ENCODE data around the gene DCP2.

Gene DCP2

DNA sequence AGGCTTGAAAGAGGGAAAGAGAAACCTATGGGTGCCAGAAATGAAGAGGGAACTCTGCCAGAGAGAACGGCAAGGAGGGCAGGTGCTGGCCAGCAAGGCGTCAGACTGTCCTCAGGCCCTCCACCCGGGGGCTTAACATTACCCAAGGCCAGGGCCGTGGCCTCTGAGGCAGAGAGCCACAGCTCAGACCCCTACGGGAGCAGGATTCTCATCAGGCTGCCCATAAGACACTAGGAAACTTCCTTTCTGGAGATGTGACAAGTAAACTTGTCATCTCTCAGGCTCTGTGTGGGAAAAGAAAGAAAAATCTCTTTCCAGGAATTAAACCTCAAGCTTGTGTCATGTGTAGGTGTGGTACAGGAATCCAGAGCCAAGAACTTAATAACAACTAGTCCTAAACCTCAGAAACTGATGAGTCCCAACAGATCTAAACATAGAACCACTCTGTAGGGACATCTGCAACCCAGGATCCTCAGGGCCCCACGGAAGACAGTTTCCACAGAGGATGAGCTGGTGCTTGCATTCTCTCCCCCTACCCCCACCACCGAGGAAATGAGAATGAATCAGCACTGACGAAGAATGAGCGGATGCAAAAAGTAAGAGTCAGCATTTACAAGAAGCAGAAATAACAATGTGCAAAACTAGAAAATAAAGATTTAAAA lies 74.3 kb downstream of the DCP2 start:
- Histone ChIP-seq H3K4me1 (ENCODE audit: insufficient read depth, low read length) (no peaks in the 10 kb centered on the region), H3K36me3 (ENCODE audit: insufficient read depth, low read depth, low read length) (peaks cover 55% of the 10 kb centered on the region), H3K27ac (ENCODE audit: low read length) (no peak overlapping the region), H3K9me3 (ENCODE audit: insufficient read depth, low read depth, low read length) (no peaks in the 10 kb centered on the region), H3K27me3 (ENCODE audit: insufficient read depth, low read length) (no peaks in the 10 kb centered on the region), H3K4me3 (ENCODE audit: low read length) (no peak overlapping the region), H3K9ac (ENCODE audit: low read depth, low read length) (no peak overlapping the region)

DNA sequence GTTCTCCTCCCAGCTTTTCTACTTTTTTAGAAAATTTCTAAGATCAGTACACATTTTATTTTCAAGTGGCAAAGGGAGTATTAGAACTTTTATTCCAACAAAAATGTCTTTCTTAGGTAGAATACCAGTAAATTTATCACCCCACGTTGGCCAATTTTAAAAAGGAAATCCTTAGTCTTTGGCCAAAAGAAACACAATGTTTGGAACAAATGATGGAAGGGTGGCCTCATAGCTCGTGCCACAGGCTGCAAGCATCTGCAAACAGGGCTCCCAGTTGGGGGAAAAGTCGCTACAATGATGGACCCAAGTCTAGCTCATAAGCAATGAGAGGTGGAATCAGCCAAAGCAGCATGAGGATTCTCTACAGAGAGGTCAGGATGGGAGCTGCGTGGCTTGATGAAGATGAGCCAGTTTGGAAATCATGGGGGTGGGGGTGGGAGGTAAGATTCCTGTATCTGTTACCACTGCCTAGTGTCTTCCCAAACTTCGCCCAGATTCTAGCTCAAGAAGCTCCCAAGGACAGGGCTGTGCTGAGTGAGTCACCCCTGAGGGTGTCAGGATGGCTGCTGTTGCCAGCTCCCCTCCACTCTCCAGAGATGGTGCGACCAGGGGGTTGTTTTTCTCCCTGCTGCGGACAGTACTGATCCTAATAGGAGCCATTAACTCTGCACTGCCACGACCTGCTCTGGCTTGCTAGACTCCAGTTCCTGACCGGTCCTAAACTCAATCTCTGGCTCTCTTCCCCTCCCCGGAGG lies 75.6 kb downstream of the DCP2 start:
- Histone ChIP-seq H3K27ac (ENCODE audit: low read length) (no peak overlapping the region), H3K4me3 (ENCODE audit: low read length) (no peak overlapping the region), H3K4me1 (ENCODE audit: insufficient read depth, low read length) (no peaks in the 10 kb centered on the region), H3K9ac (ENCODE audit: low read depth, low read length) (no peak overlapping the region), H3K9me3 (ENCODE audit: insufficient read depth, low read depth, low read length) (no peaks in the 10 kb centered on the region), H3K36me3 (ENCODE audit: insufficient read depth, low read depth, low read length) (peaks cover 48% of the 10 kb centered on the region), H3K27me3 (ENCODE audit: insufficient read depth, low read length) (no peaks in the 10 kb centered on the region)

DNA sequence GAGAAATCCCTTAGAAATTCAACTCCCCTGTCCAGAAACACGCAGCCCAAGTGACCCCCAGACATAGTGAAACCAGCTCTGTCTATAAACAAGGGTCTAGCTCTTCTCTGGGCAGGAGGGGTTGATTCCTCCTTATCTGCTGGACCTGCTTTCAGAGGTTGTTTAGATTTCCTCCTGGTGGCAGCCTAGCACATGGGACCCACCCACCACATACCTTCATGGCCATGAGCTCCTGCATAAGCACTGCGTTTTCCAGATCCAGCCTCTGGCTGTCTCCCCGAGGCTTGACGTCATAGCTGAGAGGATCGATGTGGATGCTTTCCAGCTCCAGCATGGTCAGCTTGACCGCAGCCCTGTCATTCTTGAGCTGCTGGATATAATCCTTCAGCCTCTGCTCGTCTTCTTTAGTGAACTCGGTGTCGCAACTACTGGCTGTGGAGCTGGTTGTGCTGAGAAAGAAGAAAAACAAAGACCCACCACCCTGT lies 77.0 kb downstream of the DCP2 start:
- no peaks in the 10 kb centered on the region for H3K27me3 ChIP-seq (ENCODE audit: insufficient read depth, low read length)
- H3K9me3 ChIP-seq (ENCODE audit: insufficient read depth, low read depth, low read length) = no peaks in the 10 kb centered on the region
- no peak overlapping the region for H3K27ac ChIP-seq (ENCODE audit: low read length)
- no peak overlapping the region for H3K9ac ChIP-seq (ENCODE audit: low read depth, low read length)
- peaks cover 37% of the 10 kb centered on the region for H3K36me3 ChIP-seq (ENCODE audit: insufficient read depth, low read depth, low read length)
- H3K4me3 ChIP-seq (ENCODE audit: low read length) = no peak overlapping the region
- H3K4me1 ChIP-seq (ENCODE audit: insufficient read depth, low read length) = no peaks in the 10 kb centered on the region

DNA sequence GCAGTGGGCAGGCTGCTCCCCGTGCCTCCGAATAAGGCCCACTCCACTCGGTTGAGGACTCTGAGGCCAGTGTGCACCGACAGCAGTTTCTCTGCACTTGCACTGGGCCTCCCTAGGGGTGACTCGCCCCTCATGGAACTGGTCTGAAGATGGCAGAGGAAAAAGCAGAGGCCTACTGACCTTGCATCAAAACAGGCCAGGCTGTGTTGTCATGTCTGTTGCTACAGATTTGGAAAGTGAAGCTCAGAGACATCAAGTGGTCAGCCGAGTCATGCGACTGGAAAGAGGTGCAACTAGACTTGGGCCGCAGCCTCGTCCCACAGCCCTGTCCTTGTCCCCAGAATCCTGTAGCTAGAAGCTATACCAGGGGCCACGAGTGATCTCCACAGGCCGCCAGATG lies 78.3 kb downstream of the DCP2 start:
- H3K27me3 ChIP-seq (ENCODE audit: insufficient read depth, low read length) = no peaks in the 10 kb centered on the region
- H3K4me1 ChIP-seq (ENCODE audit: insufficient read depth, low read length) = no peaks in the 10 kb centered on the region

DNA sequence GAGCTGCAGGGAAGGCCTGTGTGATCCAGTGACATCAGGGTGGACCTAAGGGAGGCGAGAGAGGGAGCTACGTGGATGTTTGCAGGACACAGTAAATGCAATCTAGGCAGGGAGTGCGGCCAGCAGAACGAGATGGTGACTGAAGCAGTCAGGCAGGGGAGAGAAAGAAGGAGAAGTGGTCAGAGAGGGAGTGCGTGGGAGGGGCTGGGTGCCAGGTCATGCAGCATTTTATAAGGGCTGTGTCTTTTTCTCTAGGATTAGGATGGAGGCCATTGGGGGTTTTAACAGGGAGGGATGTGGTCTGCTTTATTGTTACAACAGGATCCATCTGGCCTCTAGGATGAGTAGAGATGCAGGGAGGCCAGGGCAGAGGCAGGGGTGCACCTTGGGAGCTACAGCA lies 80.4 kb downstream of the DCP2 start:
- Histone ChIP-seq H3K4me3 (ENCODE audit: low read length) (no peak overlapping the region), H3K27me3 (ENCODE audit: insufficient read depth, low read length) (no peaks in the 10 kb centered on the region), H3K4me1 (ENCODE audit: insufficient read depth, low read length) (no peaks in the 10 kb centered on the region), H3K27ac (ENCODE audit: low read length) (no peak overlapping the region), H3K9ac (ENCODE audit: low read depth, low read length) (no peak overlapping the region), H3K36me3 (ENCODE audit: insufficient read depth, low read depth, low read length) (peaks cover 23% of the 10 kb centered on the region), H3K9me3 (ENCODE audit: insufficient read depth, low read depth, low read length) (no peaks in the 10 kb centered on the region)

More for the DNA sequence above, 78.3 kb downstream of the DCP2 start:
- Histone ChIP-seq H3K9ac (ENCODE audit: low read depth, low read length) (no peak overlapping the region), H3K9me3 (ENCODE audit: insufficient read depth, low read depth, low read length) (no peaks in the 10 kb centered on the region), H3K4me3 (ENCODE audit: low read length) (no peak overlapping the region), H3K27ac (ENCODE audit: low read length) (no peak overlapping the region), H3K36me3 (ENCODE audit: insufficient read depth, low read depth, low read length) (peaks cover 32% of the 10 kb centered on the region)

DNA sequence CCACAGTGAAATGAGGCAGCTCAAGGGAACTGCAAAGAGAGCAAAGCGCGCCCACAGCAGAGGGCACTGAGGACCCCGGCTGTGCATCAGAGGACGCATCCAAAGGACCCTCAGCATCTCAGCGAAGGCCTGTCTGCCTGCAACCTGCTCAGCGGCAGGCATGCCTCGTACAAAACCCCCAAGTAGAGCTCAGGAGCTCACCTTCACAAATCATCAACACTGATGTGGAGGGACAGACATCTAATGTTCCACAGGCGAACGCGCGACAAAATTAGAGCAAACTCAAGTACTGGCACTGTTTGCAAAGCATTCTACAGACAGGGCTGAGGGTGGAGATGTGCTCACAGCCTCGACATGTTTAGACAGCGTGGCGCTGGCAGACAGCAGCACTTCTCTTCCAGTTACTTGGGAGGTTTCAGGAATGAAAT lies 81.0 kb downstream of the DCP2 start:
- no peaks in the 10 kb centered on the region for H3K9me3 ChIP-seq (ENCODE audit: insufficient read depth, low read depth, low read length)
- no peaks in the 10 kb centered on the region for H3K4me1 ChIP-seq (ENCODE audit: insufficient read depth, low read length)
- H3K36me3 ChIP-seq (ENCODE audit: insufficient read depth, low read depth, low read length) = peaks cover 28% of the 10 kb centered on the region
- H3K4me3 ChIP-seq (ENCODE audit: low read length) = no peak overlapping the region
- H3K9ac ChIP-seq (ENCODE audit: low read depth, low read length) = no peak overlapping the region
- no peak overlapping the region for H3K27ac ChIP-seq (ENCODE audit: low read length)
- no peaks in the 10 kb centered on the region for H3K27me3 ChIP-seq (ENCODE audit: insufficient read depth, low read length)

DNA sequence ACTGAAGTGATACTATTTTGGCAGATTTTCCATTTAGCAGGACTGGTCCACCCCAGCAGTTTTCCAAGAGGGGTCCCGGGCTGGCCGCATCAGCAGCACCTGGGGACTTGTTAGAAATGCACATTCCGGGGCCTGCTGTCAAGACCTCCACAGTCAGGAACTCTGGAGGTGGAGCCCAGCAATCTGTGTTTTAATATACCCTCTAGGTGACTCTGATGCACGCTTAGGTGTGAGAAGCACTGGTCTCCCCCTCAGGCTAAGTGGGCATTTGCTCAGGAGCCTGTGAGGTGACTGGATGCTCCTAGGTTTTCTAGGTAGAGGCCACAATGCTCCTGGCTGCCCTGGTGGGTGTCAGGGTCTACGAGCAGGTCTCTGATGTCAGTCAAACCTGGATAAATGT lies 81.7 kb downstream of the DCP2 start:
- H3K9me3 ChIP-seq (ENCODE audit: insufficient read depth, low read depth, low read length) = no peaks in the 10 kb centered on the region
- no peak overlapping the region for H3K27ac ChIP-seq (ENCODE audit: low read length)

DNA sequence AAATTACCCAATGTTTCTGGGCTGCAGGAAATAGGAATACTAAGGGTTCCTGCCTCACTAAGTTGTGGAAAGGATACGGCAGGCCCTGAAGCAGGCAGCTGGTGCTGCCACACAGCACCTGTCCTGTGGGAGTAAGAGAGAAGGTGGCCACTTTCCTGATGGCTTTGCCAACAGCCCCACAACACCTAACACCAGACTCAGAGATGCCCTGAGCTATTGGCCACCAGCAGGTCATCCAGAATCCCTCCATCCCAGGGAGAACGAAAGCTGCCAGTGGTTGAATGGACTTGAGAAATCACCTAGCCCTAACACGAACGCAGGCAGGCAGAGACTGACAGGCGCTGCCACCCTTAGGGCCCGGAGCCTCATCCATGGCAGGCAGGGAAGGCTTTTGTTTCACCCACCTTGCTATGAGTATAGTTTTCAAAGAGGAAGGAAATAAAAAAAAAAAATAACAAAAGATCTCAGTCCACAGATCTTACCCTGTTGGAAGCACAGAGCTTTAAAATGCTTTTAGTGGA lies 82.2 kb downstream of the DCP2 start:
- peaks cover 28% of the 10 kb centered on the region for H3K36me3 ChIP-seq (ENCODE audit: insufficient read depth, low read depth, low read length)
- H3K4me3 ChIP-seq (ENCODE audit: low read length) = no peak overlapping the region
- H3K4me1 ChIP-seq (ENCODE audit: insufficient read depth, low read length) = no peaks in the 10 kb centered on the region
- H3K9me3 ChIP-seq (ENCODE audit: insufficient read depth, low read depth, low read length) = no peaks in the 10 kb centered on the region
- H3K9ac ChIP-seq (ENCODE audit: low read depth, low read length) = no peak overlapping the region
- H3K27ac ChIP-seq (ENCODE audit: low read length) = no peak overlapping the region
- H3K27me3 ChIP-seq (ENCODE audit: insufficient read depth, low read length) = no peaks in the 10 kb centered on the region

More for the DNA sequence above, 81.7 kb downstream of the DCP2 start:
- H3K9ac ChIP-seq (ENCODE audit: low read depth, low read length) = no peak overlapping the region
- H3K36me3 ChIP-seq (ENCODE audit: insufficient read depth, low read depth, low read length) = peaks cover 28% of the 10 kb centered on the region
- H3K4me3 ChIP-seq (ENCODE audit: low read length) = no peak overlapping the region
- no peaks in the 10 kb centered on the region for H3K4me1 ChIP-seq (ENCODE audit: insufficient read depth, low read length)
- H3K27me3 ChIP-seq (ENCODE audit: insufficient read depth, low read length) = no peaks in the 10 kb centered on the region

DNA sequence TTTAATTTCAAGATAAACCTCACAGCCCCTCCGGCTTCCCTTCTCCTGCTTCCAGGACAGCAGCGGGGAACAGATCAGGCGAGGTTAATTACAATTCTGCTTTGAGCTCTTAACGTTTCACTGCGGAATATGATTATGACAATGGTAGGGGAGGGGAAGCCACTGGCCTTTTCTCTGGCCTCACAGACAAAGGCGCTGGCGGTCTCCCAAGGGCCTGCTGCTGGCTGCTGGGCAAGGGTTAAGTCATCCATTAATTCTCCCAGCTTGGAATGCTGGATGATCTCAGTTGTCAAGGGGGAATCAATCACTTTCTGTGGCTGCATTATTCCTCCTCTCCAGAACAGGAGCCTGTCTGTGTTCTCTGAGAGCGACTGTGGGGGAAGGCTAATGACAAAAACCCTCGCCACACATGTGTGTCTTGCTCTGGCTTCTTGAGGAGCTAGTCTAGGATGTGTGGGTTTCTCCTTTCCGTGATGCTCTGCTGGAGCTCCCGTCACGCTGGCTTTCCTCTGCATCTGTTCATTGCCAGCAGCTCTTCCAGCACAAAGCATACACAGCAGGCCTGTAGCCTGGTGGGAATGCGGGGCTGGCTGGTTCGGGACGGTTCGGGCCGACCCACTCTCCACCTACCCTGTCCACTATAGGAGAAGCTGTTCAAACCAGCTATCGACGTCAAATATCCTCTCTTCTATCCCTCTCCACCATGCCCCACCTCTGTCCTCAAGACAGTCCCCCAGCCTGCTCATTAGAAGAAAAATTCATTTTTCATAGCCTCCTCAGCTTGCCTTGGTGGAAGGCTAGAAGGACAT lies 82.8 kb downstream of the DCP2 start:
- Histone ChIP-seq H3K9ac (ENCODE audit: low read depth, low read length) (no peak overlapping the region), H3K27ac (ENCODE audit: low read length) (no peak overlapping the region), H3K4me3 (ENCODE audit: low read length) (no peak overlapping the region), H3K9me3 (ENCODE audit: insufficient read depth, low read depth, low read length) (no peaks in the 10 kb centered on the region), H3K4me1 (ENCODE audit: insufficient read depth, low read length) (no peaks in the 10 kb centered on the region), H3K27me3 (ENCODE audit: insufficient read depth, low read length) (no peaks in the 10 kb centered on the region), H3K36me3 (ENCODE audit: insufficient read depth, low read depth, low read length) (peaks cover 31% of the 10 kb centered on the region)

DNA sequence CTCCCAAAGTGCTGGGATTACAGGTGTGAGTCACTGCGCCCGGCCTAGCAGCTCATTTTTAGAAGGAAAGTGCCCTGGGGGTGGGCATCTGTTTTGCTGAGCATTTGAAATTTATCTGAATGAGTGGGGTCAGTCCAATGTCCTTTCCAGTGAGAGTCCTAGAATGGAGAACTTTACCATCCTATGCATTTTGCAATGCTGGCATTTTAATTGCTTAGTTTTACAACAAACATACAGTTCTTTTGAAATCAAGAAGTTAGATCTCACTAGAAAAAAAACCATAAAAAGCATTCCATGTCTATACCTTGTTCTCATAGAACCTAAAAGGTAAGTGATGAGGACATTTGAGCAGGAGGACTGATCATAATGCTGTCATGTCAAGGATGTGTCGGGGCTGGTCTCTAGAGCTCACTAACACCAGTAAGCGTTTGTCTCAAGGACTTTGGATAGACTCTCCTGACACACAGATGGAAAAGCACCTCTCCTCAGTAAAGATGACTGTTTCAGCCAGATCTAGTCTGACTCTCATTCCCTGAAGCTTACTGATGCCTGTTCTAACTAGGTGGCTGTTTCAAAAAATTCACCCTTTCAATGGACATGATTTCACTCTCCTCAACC lies 83.9 kb downstream of the DCP2 start:
- H3K9me3 ChIP-seq (ENCODE audit: insufficient read depth, low read depth, low read length) = no peaks in the 10 kb centered on the region
- H3K27ac ChIP-seq (ENCODE audit: low read length) = no peak overlapping the region
- peaks cover 38% of the 10 kb centered on the region for H3K36me3 ChIP-seq (ENCODE audit: insufficient read depth, low read depth, low read length)
- no peak overlapping the region for H3K9ac ChIP-seq (ENCODE audit: low read depth, low read length)
- no peaks in the 10 kb centered on the region for H3K27me3 ChIP-seq (ENCODE audit: insufficient read depth, low read length)
- no peak overlapping the region for H3K4me3 ChIP-seq (ENCODE audit: low read length)
- no peaks in the 10 kb centered on the region for H3K4me1 ChIP-seq (ENCODE audit: insufficient read depth, low read length)
